Epithelial cell of prostate (primary cell): ENCODE data around the gene EDDM3A.

Experiments
- DNase-seq: peaks from one replicate; pipeline ENCODE4 v3.0.0-alpha.2; 2011; ENCODE audit warnings: low read depth, low spot score
- H3K27ac ChIP-seq: fragments of 450-650 bp; 2 replicates; pipeline ENCODE4 v1.5.1; 2017; ENCODE audit warnings: mild to moderate bottlenecking

Gene EDDM3A

DNA sequence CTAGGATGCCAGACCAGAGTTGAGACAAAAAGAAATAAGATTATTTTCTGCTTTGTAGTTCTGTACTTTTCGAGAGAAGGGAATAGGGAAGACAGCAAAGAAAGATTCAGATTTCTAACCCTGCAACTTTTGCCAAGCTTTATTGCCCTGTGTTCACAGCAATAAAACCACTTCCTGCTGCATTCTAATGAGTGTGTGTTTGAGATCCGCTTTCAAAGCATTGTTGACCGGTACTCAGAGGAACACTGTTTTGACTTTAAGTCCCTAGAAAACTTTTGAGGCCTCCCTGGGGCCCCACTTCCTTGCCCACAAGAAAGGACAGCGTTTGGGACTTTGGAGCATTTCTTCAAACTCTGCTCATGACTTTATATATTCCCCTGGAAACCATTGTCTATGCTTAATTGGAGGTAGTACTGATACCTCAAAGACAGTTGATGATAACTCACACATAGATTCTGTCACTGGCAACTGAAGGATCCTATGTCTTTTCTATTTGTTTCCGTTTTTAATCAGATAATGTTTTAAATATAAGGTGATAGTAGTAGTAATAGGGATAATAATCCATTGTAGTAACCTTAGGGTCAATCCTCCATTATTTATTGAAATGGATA, 36.7 kb downstream of the EDDM3A start:
- no peak for DNase-seq
- no peak overlapping the region for H3K27ac ChIP-seq

DNA sequence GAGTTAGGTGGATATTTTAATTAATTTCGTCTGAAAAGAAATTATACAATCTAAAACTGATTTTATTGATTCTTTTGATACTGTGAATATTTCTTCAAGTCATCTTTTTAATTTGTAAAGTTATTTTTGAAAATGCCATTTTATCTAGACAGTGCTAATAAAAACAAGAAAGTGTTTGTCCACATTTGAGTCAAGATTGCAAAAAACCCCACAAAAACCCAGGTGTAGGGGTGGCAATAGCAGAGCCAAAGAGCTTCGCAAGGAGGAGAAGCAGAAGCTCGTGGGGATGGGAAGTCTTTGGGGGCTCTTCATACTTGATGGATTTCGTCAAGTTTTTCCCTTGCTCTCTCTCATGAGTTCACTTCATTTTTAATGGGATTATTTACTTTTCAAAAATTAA, 41.3 kb downstream of the EDDM3A start:
- H3K27ac ChIP-seq: no peak overlapping the region
- DNase-seq: no peak

DNA sequence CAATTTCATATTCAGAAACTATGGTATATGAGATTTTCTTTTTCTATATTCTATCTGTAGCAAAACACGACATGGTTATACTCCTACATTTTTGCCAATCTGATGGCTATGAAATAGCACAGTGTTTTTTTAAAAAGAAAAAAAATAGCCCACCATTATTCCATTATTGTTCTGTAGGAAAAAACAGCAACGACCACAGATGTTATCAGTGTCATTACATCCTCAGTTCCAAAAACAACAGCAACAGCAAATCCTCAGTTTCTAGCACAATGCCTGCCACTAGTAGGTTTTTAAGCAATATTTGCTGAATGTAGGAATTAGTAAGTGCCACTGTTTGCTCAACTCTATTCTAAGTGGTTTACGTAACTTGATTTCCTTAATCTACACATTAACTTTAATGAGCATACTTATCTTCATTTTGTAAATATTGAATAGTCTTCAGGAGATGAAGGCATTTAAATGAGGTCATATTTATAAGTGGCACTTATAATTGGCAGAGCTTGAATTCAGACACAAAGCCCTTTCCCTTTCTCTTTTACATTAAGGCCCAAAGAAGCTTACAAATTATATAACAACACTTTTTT, 43.6 kb downstream of the EDDM3A start:
- DNase-seq: no peak
- no peak overlapping the region for H3K27ac ChIP-seq

DNA sequence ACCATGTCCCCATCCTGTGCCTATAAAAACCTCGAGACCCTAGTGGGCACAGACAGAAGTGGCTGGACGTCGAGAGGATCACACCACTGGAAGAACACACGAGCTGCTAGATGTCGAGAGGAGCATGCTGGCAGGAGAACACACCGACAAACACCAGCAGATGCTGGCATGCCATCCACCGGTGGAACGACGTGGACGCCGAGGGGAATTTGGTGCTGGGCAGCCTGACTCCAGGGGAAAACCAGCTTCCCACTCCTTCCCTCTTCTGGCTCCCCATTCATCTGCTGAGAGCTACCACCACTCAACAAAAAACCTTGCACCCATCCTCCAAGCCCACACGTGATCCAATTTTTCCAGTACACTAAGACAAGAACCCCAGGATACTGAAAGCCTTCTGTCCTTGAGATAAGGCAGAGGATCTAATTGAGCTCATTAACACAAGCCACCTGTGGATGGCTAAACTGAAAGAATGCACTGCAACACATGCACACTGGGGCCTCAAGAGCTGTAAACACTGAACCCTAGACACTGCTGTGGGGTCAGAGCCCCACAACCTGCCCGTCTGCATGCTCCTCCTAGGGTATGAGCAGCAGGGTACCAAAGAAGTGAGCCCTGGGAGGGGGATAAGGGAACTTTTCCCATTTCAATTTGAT, 44.9 kb downstream of the EDDM3A start:
- no peak for DNase-seq
- H3K27ac ChIP-seq: no peak overlapping the region

DNA sequence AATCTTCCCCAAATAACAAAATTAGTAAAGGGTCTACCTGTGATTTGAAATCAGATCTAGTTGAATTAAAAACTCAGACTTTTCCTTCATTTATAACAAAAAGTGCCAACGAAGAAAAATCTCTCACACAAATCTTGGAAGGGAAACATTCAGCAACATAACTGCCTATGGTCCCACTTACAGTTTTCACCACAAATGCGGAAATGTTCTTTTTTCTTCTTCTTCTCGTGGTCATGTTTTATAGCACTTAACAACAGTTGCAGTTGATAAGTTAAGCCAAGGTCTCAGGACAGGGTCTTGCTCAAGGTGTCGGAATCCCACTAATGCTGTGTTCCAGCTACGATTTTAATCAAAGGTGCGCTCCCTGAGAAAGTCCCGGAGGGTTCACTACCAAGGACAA, 45.5 kb downstream of the EDDM3A start:
- no peak overlapping the region for H3K27ac ChIP-seq
- no peak for DNase-seq

DNA sequence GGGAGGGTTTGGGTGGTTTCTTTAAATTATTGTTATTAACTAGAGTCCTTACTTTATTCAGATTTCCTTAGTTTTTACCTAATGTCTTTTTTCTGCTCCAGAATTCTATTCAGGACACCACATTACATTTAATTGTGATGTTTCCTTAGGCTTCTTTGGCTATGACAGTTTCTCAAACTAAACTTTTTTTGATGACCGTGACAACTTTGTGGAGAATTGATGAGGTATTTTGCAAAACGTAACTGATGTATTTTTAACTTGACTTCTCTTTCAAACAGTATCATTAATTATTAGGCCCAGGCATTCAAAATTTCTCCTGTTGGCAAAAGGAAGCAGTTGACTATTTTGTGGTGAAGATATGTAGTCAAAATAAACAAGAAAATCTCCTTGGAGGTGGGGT, 45.9 kb downstream of the EDDM3A start:
- DNase-seq: no peak
- H3K27ac ChIP-seq: no peak overlapping the region

DNA sequence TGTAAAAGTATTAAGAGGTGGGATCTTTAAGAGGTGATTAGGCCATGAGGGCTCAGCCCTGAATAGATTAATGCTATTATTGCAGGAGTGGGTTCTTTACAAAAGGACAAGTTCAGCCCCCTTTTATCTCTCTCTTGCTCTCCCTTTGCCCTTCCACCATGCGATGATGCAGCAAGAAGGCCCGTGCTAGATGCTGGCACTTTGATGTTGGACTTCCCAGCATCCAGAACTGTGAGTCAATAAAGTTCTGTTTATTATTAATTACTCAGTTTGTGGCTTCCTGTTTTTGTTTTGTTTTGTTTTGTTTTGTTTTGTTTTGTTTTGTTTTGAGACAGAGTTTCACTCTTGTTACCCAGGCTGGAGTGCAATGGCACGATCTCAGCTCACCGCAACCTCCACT, 46.9 kb downstream of the EDDM3A start:
- no peak for DNase-seq
- H3K27ac ChIP-seq: no peak overlapping the region

DNA sequence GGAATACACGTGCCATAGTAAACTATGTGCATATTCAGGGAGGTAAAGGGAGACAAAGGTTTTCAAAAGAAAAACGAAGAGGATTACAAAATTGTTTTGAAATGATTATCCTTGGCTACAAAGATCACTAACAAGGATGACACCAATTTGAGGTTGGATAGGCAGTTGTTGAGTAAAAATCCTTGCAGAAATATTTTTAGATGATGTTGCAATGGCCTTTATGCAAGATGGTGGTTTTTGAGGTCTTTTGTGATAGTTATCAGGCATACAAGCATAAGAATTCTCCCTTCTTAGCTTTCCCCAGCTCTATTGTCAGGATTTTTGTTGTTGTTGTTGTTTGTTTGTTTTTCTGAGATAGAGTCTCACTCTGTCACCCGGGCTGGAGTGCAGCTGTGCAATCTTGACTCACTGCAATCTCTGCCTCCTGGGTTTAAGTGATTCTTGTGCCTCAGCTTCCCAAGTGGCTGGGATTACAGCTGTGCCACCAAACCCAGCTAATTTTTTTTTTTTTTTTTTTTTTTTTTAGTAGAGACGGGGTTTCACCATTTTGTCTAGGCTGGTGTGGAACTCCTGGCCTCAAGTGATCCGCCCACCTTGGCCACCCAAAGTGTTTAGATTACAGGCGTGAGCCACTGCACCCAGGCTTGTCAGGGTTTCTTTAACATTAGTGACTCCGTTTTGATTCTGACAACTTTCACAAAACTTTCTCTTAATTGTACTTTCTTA, 49.1 kb downstream of the EDDM3A start:
- H3K27ac ChIP-seq: no peak overlapping the region
- no peak for DNase-seq

DNA sequence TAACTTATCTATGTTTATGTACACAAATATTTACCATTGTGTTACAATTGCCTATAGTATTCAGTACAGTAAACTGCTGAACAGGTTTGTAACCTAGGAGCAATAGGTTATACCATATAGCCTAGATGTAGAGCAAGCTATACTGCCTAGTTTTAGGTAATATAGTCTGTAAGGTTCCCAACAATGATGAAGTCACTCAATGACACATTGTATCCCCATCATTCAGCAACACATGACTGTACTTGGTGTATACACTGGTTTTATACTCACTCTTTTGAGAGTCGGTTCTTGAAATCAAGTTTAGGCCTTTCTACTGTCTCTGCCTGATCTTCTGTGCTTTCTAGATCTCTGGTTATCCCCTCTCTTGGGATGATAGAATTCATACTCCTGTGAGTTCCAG, 51.5 kb downstream of the EDDM3A start:
- H3K27ac ChIP-seq: no peak overlapping the region
- DNase-seq: no peak
